ENCODE results near the gene PSPH. TPM values are rescaled to one million over a fixed set of nuclear protein-coding genes. Genes with fewer than 3 reads are reported as not detected.
"Not testable (repeated sequence)": the region's sequence is repeated elsewhere in the genome, so short reads cannot be mapped to it uniquely, and the experiment has no call there.

The PSPH gene
- total RNA-seq (ENCODE audit: unreplicated experiment): 51.6 TPM
- long read RNA-seq, partial matches to known transcripts: 40 of 54 reads
- long read RNA-seq, other reads (novel, unspliced or antisense): 9 of 54 reads

GRCh38 chr7:56051339-56052191 is at the start of gene PSPH, which contains the start of gene CCT6A:
Gene PSPH (minus strand): TSS chr7:56051444. CDS start chr7:56021212, 30,232 bp downstream.
Gene CCT6A (plus strand): TSS chr7:56051765. CDS start chr7:56051849, 84 bp downstream.
- peaks cover 2% of the 10 kb centered on the region for H3K27me3 Mint-ChIP-seq (ENCODE audit: unreplicated experiment)
- peaks cover 3% of the 10 kb centered on the region for H3K9me3 Mint-ChIP-seq (ENCODE audit: unreplicated experiment)
- no peak for TF ChIP-seq CTCF (IDR thresholded peaks at IDR 0.05; ENCODE audit: partially characterized antibody, unreplicated experiment)
- H3K27ac Mint-ChIP-seq (ENCODE audit: unreplicated experiment): peak within 1 kb of the TSS; percentile 97
- no peaks in the 10 kb centered on the region for H3K36me3 Mint-ChIP-seq (ENCODE audit: unreplicated experiment)
- peak within 1 kb of the TSS; percentile 98 for H3K4me3 Mint-ChIP-seq (ENCODE audit: unreplicated experiment)
- H3K4me1 Mint-ChIP-seq (ENCODE audit: low read depth, unreplicated experiment): peaks cover 9% of the 10 kb centered on the region
- peak; percentile 98 for DNase-seq

GRCh38 chr7:56099653-56100052 is 48.4 kb upstream of the PSPH start:
- Mint-ChIP-seq H3K27me3 (ENCODE audit: unreplicated experiment) (no peaks in the 10 kb centered on the region), H3K9me3 (ENCODE audit: unreplicated experiment) (no peaks in the 10 kb centered on the region), H3K27ac (ENCODE audit: unreplicated experiment) (no peak overlapping the region), H3K36me3 (ENCODE audit: unreplicated experiment) (no peaks in the 10 kb centered on the region), H3K4me3 (ENCODE audit: unreplicated experiment) (no peak overlapping the region), H3K4me1 (ENCODE audit: low read depth, unreplicated experiment) (no peaks in the 10 kb centered on the region)
- no peak for DNase-seq
- TF ChIP-seq CTCF (IDR thresholded peaks at IDR 0.05; ENCODE audit: partially characterized antibody, unreplicated experiment): no peak

- H3K4me3 Mint-ChIP-seq (ENCODE audit: unreplicated experiment); H3K27me3 Mint-ChIP-seq (ENCODE audit: unreplicated experiment); H3K4me1 Mint-ChIP-seq (ENCODE audit: low read depth, unreplicated experiment); H3K36me3 Mint-ChIP-seq (ENCODE audit: unreplicated experiment); DNase-seq; H3K27ac Mint-ChIP-seq (ENCODE audit: unreplicated experiment); H3K9me3 Mint-ChIP-seq (ENCODE audit: unreplicated experiment): not testable (repeated sequence)
These were observed 47.2 kb upstream of the PSPH start for GRCh38 chr7:56098187-56099008.

GRCh38 chr7:56097700-56098099 is 46.5 kb upstream of the PSPH start:
- Mint-ChIP-seq H3K27me3 (ENCODE audit: unreplicated experiment) (no peaks in the 10 kb centered on the region), H3K36me3 (ENCODE audit: unreplicated experiment) (no peaks in the 10 kb centered on the region), H3K27ac (ENCODE audit: unreplicated experiment) (no peak overlapping the region), H3K9me3 (ENCODE audit: unreplicated experiment) (peaks cover 2% of the 10 kb centered on the region), H3K4me1 (ENCODE audit: low read depth, unreplicated experiment) (no peaks in the 10 kb centered on the region), H3K4me3 (ENCODE audit: unreplicated experiment) (no peak overlapping the region)
- no peak for TF ChIP-seq CTCF (IDR thresholded peaks at IDR 0.05; ENCODE audit: partially characterized antibody, unreplicated experiment)
- no peak for DNase-seq

GRCh38 chr7:56092789-56093531 is 41.7 kb upstream of the PSPH start, which contains the start of gene PHKG1:
Gene PHKG1 (minus strand): TSS chr7:56092952. CDS start chr7:56088941, 4,011 bp downstream.
- H3K27me3 Mint-ChIP-seq (ENCODE audit: unreplicated experiment): no peaks in the 10 kb centered on the region
- peaks cover 5% of the 10 kb centered on the region for H3K9me3 Mint-ChIP-seq (ENCODE audit: unreplicated experiment)
- H3K4me1 Mint-ChIP-seq (ENCODE audit: low read depth, unreplicated experiment): no peaks in the 10 kb centered on the region
- H3K36me3 Mint-ChIP-seq (ENCODE audit: unreplicated experiment): no peaks in the 10 kb centered on the region
- H3K4me3 Mint-ChIP-seq (ENCODE audit: unreplicated experiment): no peak within 1 kb of the TSS
- no peak within 1 kb of the TSS for H3K27ac Mint-ChIP-seq (ENCODE audit: unreplicated experiment)
- TF ChIP-seq CTCF (IDR thresholded peaks at IDR 0.05; ENCODE audit: partially characterized antibody, unreplicated experiment): no peak
- no peak for DNase-seq

- DNase-seq; H3K27ac Mint-ChIP-seq (ENCODE audit: unreplicated experiment); H3K4me3 Mint-ChIP-seq (ENCODE audit: unreplicated experiment); H3K36me3 Mint-ChIP-seq (ENCODE audit: unreplicated experiment); H3K9me3 Mint-ChIP-seq (ENCODE audit: unreplicated experiment); H3K27me3 Mint-ChIP-seq (ENCODE audit: unreplicated experiment); H3K4me1 Mint-ChIP-seq (ENCODE audit: low read depth, unreplicated experiment): not testable (repeated sequence)
These were observed 41.1 kb upstream of the PSPH start for GRCh38 chr7:56092388-56092787.
